GM11168 (cell line): ENCODE measurements around the gene ADAM20.
"Not testable (repeated sequence)": the region's sequence is repeated elsewhere in the genome, so short reads cannot be mapped to it uniquely, and the experiment has no call there.

Source experiments
- in situ Hi-C: fragments of 300-500 bp; cut with MboI; formaldehyde crosslinking; loops from one replicate; pipeline ENCODE4 v1.12.0; 2022; ENCODE audit warnings: low sequenced_read_pairs; ENCODE audit not compliant: unreplicated experiment

Gene ADAM20

GRCh38 chr14:70534904-70535303 lies at the start of gene ADAM20:
TSS of gene ADAM20 (minus strand) at chr14:70535004. CDS start at chr14:70524757, 10,247 bp downstream.
- in situ Hi-C loops: no loop called here

- in situ Hi-C loops: no loop called here
Observed at GRCh38 chr14:70576891-70577290, 42.1 kb upstream of the ADAM20 start.

DNA sequence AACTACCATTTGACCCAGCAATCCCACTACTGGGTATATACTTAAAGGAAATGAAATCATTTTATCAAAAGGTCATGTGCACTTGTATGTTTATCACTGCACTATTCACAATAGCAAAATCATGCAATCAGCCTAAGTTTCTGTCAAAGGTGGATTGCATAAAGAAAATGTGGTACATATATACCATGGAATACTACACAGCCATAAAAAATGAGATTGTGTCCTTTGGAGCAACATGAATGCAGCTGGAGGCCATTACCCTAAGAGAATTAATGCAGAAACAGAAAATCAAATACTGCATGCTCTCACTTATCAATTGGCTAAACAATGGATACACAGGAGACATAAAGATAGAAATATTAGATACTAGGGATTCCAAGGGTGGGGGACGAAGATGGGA lies 38.2 kb upstream of the ADAM20 start:
- in situ Hi-C loops: no loop called here

DNA sequence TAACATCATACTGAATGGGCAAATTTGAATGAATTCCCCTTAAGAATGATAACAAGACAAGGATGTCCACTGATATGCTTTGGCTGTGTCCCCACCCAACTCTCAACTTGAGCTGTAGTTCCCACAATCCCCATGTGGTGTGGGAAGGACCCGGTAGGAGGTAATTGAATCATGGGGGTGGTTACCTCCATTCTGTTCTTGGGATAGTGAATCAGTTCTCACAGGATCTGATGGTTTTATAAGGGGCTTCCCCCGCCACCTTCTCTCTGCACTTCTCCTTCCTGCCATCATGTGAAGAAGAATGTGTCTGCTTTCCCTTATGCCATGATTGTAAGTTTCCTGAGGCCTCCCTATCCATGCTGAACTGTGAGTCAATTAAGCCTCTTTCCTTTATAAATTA lies 36.3 kb upstream of the ADAM20 start:
- in situ Hi-C loops: no loop called here

GRCh38 chr14:70567791-70568190 lies 33.0 kb upstream of the ADAM20 start:
- in situ Hi-C loops: no loop called here

DNA sequence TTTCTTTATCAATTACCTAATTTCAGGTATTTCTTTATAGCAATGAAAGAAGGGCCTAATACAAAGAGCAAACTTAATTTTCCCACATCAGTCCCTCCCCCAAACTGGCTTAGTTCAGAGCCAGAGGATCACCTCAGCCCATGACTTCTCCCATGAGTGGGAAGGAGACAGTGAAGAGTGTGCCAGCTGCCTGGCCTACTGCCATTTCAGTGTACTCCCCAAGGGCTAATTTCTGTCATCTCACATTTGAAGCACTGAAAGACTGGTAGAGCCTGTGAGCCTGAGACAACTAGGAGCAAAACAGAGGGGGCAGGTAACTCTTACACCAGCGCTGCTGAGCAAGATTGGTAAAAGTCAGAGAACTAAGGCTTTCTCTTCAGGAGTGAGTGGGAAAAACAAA lies 29.1 kb upstream of the ADAM20 start:
- in situ Hi-C loops: no loop called here

DNA sequence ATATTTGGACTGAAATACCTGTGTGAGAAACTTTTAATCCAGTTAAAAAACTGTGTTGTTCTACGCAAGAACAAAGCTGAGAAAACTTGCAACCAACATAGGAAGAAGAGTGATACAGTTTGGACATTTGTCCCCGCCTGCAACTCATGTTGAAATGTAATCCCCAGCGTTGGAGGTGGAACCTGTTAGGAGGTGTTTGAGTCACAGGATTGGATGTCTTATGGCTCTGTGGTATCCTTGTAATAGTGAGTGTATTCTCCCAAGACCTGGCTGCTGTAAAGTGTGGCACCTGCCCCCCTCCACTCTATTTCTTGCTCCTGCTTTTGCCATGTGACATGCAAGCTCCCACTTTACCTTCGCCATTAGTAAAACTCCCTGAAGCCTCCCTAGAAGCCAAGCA lies 28.6 kb upstream of the ADAM20 start:
- in situ Hi-C loops: no loop called here

DNA sequence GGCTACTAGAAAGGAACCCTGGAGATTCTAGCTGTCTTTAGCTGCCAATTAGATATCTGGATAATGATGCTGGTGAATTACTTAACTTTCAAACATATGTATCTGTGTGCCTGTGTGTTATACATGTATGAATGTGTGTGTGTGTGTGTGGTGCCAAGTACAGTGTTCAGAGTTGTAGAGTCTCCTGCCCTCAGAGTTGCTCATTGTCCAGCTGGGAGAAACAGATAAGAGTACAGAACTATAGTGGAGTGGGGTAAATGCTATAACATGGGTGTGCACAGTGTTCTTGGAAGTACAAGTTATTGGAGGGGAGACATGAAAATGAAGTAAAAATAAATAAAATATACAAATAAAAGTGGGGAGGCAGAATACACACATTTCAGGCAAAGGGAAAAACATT lies 23.6 kb upstream of the ADAM20 start:
- in situ Hi-C loops: no loop called here

GRCh38 chr14:70555890-70556289 lies 21.1 kb upstream of the ADAM20 start:
- in situ Hi-C loops: no loop called here

DNA sequence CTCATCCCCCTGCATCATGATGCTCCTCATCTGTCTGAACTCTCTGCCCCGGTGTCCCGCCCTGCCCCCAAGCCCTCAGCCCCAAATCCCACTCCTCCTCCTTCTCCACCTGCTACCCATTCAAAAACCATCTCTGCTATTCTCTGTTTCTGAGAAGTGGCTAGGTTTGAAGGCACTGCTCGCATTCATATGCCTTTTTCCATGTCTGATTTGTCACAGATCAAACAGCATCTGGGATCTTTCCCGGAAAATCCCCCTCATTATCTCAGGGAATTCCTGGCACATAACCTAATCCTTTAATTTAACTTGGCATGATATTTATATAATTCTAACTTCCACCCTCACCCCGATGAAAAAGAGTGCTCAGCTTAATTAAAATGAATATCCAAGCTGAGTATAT lies 3.3 kb upstream of the ADAM20 start:
- in situ Hi-C loops: no loop called here

DNA sequence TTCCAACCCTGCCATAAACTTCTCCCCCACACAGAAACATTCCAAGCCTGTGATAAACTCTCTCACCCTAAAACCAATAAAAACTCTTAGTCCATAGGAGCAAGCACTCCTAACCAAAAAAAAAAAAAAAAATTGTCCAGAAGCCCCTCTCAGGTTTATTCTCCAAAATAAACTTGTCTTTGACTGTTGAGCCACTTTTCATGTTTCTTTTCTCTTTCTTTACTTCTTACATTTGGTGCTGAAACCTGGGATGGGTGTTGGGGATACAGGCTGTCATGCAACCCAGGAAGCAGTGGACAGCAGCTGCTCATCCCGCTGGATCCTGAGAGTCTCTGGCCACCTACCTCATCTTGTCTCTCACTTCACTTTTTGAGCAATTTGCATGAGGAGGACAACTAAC lies 2.0 kb upstream of the ADAM20 start:
- in situ Hi-C loops: no loop called here

GRCh38 chr14:70530417-70530816 lies 4.4 kb downstream of the ADAM20 start:
- in situ Hi-C loops: no loop called here

GRCh38 chr14:70527501-70528105 lies 7.2 kb downstream of the ADAM20 start:
- in situ Hi-C loops: no loop called here

DNA sequence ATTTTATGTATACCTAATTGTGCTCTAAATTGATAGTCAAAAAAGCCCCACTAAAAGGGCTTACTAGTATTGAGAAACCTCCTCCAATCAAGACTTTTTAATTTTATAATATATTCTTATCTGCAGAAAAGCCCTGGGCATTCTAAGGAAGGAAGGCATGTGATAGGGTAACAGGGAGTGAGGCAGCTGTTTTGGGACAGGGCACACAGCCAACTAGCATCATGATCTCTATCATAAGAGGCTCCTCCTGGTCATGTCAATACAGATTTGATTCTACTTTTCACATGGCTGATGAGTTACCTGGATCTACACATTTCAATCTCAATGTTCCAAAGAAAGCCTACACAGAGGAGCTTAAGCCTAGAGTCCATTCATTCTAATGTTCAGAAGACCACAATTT lies 9.1 kb downstream of the ADAM20 start:
- in situ Hi-C loops: no loop called here

- in situ Hi-C loops: no loop called here
Observed at GRCh38 chr14:70515811-70516210, 19.0 kb downstream of the ADAM20 start.

DNA sequence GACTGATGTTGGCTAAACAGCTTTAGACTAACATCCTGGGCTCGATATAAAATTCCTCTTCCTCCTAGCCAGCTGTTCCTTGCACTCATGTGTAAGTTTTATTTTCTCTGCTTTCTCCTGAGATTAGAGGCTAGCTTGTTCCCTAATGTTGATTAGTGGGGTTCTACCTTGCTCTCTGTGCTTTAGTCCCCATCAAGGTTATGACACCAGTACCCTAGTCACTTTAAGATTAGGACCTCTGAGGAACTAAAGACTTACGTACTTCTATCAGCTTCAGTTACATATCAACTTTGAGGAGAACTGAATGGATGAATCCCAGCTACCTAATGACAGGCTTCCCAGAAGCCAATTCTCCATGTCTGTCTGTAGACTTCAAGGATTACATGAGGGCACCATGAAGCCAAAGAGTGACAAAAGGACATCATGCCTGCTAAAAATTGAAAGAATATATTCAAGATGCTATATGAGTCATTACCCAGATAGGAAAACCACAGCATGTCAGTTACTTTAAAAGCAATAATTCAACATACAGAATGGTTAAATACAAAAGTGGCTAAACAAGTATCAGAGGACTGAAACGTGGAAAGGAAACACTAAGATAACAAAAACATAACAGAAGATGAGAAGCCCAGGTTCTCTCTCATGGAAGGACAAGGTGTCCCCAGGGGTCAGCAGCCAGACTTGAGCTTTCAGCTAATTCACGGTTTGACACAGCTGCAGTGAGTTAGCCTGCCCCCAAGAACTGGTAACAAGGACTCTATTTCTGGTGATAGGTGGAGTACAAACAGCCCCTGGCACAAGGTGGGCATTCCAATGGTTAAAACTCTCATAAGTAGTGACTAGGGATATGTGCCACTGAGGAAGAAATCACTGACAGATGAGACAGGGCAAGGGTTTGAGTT lies 20.4 kb downstream of the ADAM20 start:
- in situ Hi-C loops: no loop called here

- in situ Hi-C loops: no loop called here
Observed at GRCh38 chr14:70498191-70498590, 36.6 kb downstream of the ADAM20 start.

DNA sequence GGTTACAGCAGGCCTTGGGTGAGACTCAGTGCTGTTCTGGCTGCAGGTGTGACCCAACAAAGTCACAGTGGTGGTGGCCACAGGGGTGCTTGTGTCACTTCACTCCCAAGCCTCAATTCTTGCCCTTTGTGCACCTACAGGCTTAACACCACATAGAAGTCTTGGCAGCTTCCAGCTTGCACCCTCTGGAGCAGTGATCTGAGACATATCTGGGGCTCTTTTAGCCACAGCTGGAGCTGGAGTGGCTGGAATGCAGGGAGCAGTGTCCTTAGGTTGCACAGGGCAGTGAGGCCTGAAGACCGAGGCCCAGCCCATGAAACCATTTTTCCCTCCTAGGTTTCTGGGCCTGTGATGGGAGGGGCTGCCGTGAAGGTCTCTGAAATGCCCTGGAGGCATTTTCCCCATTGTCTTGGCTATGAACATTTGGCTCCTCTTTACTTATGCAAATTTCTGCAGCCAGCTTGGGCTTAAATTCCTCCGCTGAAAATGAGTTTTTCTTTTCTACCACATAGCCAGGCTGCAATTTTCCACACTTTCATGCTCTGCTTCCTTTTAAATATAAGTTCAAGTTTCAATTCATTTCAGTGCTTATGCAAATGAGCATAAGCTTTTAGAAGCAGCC lies 45.1 kb downstream of the ADAM20 start:
- in situ Hi-C loops: no loop called here

- in situ Hi-C loops: not testable (repeated sequence)
Observed at GRCh38 chr14:70477356-70478105, 57.3 kb downstream of the ADAM20 start.

- in situ Hi-C loops: not testable (repeated sequence)
Observed at GRCh38 chr14:70475459-70475858, 59.3 kb downstream of the ADAM20 start.

DNA sequence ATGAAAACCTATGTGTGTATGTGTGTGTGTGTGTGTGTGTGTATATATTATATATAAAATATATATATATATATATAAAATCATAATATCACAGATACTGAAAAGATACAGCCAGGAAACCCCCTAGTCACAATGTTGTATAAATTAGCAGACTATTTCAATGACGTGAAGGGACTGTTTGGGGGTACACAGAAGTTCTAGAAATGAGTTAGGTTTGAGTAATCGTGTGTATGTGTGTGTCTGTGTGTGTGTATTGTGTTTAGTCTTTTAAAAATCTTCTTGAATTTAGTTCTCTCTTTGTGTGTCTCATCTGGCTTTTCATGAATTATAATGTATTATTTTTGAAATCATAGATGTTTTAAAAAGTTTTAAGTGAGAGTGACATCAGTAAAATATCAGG lies 61.0 kb downstream of the ADAM20 start:
- in situ Hi-C loops: no loop called here
